Measurements from ENCODE around the gene GFM1. TPM values are rescaled to one million over a fixed set of nuclear protein-coding genes. Genes with fewer than 3 reads are reported as not detected.

GFM1 gene
- total and polyA plus RNA-seq, 2 donors (not counting 3 experiments of a cell fraction or from before 2014, with no cell fraction given): 14.9 to 68.6 TPM

DNA sequence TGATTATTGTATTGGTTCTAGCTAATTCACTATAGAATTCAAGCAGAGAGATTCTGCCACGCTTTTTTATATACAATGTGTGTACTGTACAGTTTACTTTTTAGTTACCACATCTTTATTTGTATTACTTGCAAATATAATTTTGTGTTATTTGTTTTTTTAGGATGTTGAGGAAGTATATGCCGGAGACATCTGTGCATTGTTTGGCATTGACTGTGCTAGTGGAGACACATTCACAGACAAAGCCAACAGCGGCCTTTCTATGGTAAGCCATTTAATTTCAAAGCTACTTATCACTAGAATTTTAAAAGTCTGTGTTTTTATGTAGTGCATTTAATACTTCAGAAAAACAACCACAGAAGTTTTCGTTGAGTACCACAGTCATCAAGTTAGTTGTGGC, 16.4 kb downstream of the GFM1 start:
- FAIRE-seq (no peak), DNase-seq (ENCODE audit: low read depth, low spot score) (peak; percentile 84)
- peak overlapping the region; percentile 51 for H3K9ac ChIP-seq (replicated peaks; ENCODE audit: extremely low read depth, insufficient read depth, low read length)
- intact Hi-C loops (cut with micrococcal nuclease) (loop anchor here (1.0 to 5.0 kb wide), 4 partner anchors 10 to 88 kb away; partner anchors contain the start of gene MLF1), dilution Hi-C loops (cut with MboI; ENCODE audit: extremely low pct_ligation_motif_present, low sequenced_read_pairs) (no loop called here)
- no peaks in the 10 kb centered on the region for H3K9me1 ChIP-seq (replicated peaks; ENCODE audit: control insufficient read depth, extremely low read depth, insufficient read depth, low read length)
- peak overlapping the region; percentile 95 for H3K27ac ChIP-seq (ENCODE audit: insufficient read depth, low read depth, low read length)
- peaks cover 12% of the 10 kb centered on the region for H3K79me2 ChIP-seq (ENCODE audit: control insufficient read depth, insufficient read depth, low read length)
- no peaks in the 10 kb centered on the region for H4K20me1 ChIP-seq (replicated peaks; ENCODE audit: control insufficient read depth, extremely low read depth, insufficient read depth, low read length)
- POLR2A ChIA-PET: no interaction called here
- no peak overlapping the region for H2AFZ ChIP-seq (ENCODE audit: low read depth, low read length)
- no peak for TF ChIP-seq FOS (IDR thresholded peaks at IDR 0.05; ENCODE audit: borderline replicate concordance, insufficient read depth, low read length)
- TF ChIP-seq MYC (IDR thresholded peaks at IDR 0.05; ENCODE audit: low read depth, low read length): no peak
- TF ChIP-seq EZH2 (IDR thresholded peaks at IDR 0.05; ENCODE audit: borderline replicate concordance, low read depth, low read length, severe bottlenecking): no peak
- no peak for TF ChIP-seq JUN (IDR thresholded peaks at IDR 0.05; ENCODE audit: borderline replicate concordance, insufficient read depth, insufficient read length, low read depth)
- no peaks in the 10 kb centered on the region for H3K9me3 ChIP-seq (replicated peaks; ENCODE audit: control insufficient read depth, insufficient read depth, low read length)
- H3K4me1 ChIP-seq (ENCODE audit: control insufficient read depth, extremely low read depth, insufficient read depth, low read length): peaks cover 28% of the 10 kb centered on the region
- no peaks in the 10 kb centered on the region for H3K27me3 ChIP-seq (ENCODE audit: control insufficient read depth in 2 of 2, insufficient read depth in 2 of 2, low read length in 2 of 2)
- H3K36me3 ChIP-seq (ENCODE audit: control insufficient read depth in 2 of 2, extremely low read depth in 1 of 2, insufficient read depth in 2 of 2, low read length in 2 of 2): peaks cover 16 to 38% of the 10 kb centered on the region in 2 experiments
- no peak overlapping the region for H3K4me2 ChIP-seq (ENCODE audit: insufficient read depth, low read length)
- H3K4me3 ChIP-seq (replicated peaks in 1 of 3; ENCODE audit: insufficient read depth in 1 of 3, low read depth in 1 of 3, low read length in 3 of 3): no peak overlapping the region
- CTCF ChIA-PET: interaction anchor here (0.8 to 5.6 kb wide), 11 partner anchors 8 to 135 kb away, joined by 3 to 247 read pairs (median 16); partner anchors contain the start of genes GFM1 and LXN
- BruUV-seq (replicated peaks): no TSS peak

DNA sequence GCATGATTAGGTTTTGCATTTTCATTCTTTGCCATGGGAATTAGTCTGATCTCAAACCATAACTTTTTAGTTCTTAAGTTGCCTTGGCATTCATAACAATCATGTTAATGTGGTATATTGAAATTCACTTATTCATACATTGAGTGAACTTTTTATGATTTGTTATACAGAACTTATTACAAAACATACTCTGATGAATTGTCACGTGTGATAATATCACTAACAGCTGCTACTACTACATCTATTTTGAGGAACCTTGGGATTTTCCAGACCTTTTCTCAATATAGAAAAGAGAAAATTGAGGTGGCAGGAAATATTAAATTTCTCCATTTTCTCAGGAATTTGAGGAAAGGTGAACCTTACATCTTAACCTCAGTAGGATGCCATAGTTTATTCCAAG, 18.9 kb downstream of the GFM1 start:
- Histone ChIP-seq H3K9me3 (replicated peaks; ENCODE audit: control insufficient read depth, insufficient read depth, low read length) (no peaks in the 10 kb centered on the region), H3K27ac (ENCODE audit: insufficient read depth, low read depth, low read length) (no peak overlapping the region), H3K9me1 (replicated peaks; ENCODE audit: control insufficient read depth, extremely low read depth, insufficient read depth, low read length) (no peaks in the 10 kb centered on the region), H3K79me2 (ENCODE audit: control insufficient read depth, insufficient read depth, low read length) (peaks cover 12% of the 10 kb centered on the region), H3K4me3 (replicated peaks in 1 of 3; ENCODE audit: insufficient read depth in 1 of 3, low read depth in 1 of 3, low read length in 3 of 3) (no peak overlapping the region), H3K36me3 (ENCODE audit: control insufficient read depth in 2 of 2, extremely low read depth in 1 of 2, insufficient read depth in 2 of 2, low read length in 2 of 2) (peaks cover 16 to 41% of the 10 kb centered on the region in 2 experiments), H3K27me3 (ENCODE audit: control insufficient read depth in 2 of 2, insufficient read depth in 2 of 2, low read length in 2 of 2) (no peaks in the 10 kb centered on the region), H3K9ac (replicated peaks; ENCODE audit: extremely low read depth, insufficient read depth, low read length) (no peak overlapping the region), H2AFZ (ENCODE audit: low read depth, low read length) (no peak overlapping the region), H4K20me1 (replicated peaks; ENCODE audit: control insufficient read depth, extremely low read depth, insufficient read depth, low read length) (no peaks in the 10 kb centered on the region), H3K4me1 (ENCODE audit: control insufficient read depth, extremely low read depth, insufficient read depth, low read length) (peaks cover 32% of the 10 kb centered on the region), H3K4me2 (ENCODE audit: insufficient read depth, low read length) (no peak overlapping the region)
- intact Hi-C loops (cut with micrococcal nuclease): loop anchor here (5.0 kb wide), 2 partner anchors 39 to 91 kb away; partner anchors contain the start of gene MLF1
- dilution Hi-C loops (cut with MboI; ENCODE audit: extremely low pct_ligation_motif_present, low sequenced_read_pairs): no loop called here
- ChIA-PET POLR2A (no interaction called here), CTCF (interaction anchor here (1.0 to 5.6 kb wide), 5 partner anchors 9 to 132 kb away, joined by 3 to 35 read pairs (median 4); partner anchors contain the start of genes GFM1 and LXN)
- DNase-seq (ENCODE audit: low read depth, low spot score) (no peak), FAIRE-seq (no peak)
- no TSS peak for BruUV-seq (replicated peaks)
- TF ChIP-seq, protein P1, sequence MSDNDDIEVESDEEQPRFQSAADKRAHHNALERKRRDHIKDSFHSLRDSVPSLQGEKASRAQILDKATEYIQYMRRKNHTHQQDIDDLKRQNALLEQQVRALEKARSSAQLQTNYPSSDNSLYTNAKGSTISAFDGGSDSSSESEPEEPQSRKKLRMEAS (IDR thresholded peaks at IDR 0.05; ENCODE audit: insufficient read depth, insufficient read length): no peak
- TF ChIP-seq, protein P2, sequence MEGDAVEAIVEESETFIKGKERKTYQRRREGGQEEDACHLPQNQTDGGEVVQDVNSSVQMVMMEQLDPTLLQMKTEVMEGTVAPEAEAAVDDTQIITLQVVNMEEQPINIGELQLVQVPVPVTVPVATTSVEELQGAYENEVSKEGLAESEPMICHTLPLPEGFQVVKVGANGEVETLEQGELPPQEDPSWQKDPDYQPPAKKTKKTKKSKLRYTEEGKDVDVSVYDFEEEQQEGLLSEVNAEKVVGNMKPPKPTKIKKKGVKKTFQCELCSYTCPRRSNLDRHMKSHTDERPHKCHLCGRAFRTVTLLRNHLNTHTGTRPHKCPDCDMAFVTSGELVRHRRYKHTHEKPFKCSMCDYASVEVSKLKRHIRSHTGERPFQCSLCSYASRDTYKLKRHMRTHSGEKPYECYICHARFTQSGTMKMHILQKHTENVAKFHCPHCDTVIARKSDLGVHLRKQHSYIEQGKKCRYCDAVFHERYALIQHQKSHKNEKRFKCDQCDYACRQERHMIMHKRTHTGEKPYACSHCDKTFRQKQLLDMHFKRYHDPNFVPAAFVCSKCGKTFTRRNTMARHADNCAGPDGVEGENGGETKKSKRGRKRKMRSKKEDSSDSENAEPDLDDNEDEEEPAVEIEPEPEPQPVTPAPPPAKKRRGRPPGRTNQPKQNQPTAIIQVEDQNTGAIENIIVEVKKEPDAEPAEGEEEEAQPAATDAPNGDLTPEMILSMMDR (IDR thresholded peaks at IDR 0.05; ENCODE audit: extremely low read depth in 1 of 2, insufficient read depth in 1 of 2, low read depth in 1 of 2, low read length in 2 of 2): no peak
- no peak for TF ChIP-seq MYC (IDR thresholded peaks at IDR 0.05; ENCODE audit: low read depth, low read length)

Data from endothelial cell of umbilical vein (primary cell).